Kidney epithelial cell (primary cell): ENCODE data around the gene ANO7. TPM values are rescaled to one million over a fixed set of nuclear protein-coding genes. Genes with fewer than 3 reads are reported as not detected.

Experiments
- DNase-seq: peaks from one replicate; pipeline ENCODE4 v3.0.0-alpha.2; 2010; ENCODE audit warnings: low read depth
- H3K27me3 ChIP-seq: 2 replicates; pipeline ENCODE4 v1.6.0; 2011; ENCODE audit warnings: low read length; ENCODE audit not compliant: control insufficient read depth, insufficient read depth
- H3K36me3 ChIP-seq: 2 replicates; pipeline ENCODE4 v1.5.1; 2011; ENCODE audit warnings: low read length; ENCODE audit not compliant: control insufficient read depth, insufficient read depth
- H3K4me3 ChIP-seq: 2 replicates; pipeline ENCODE4 v1.5.1; 2011; ENCODE audit warnings: low read depth, mild to moderate bottlenecking, control low read depth, low read length
- CTCF ChIP-seq: IDR thresholded peaks from 2 replicates; pipeline ENCODE4 v1.5.1; 2011; ENCODE audit warnings: mild to moderate bottlenecking, moderate library complexity, low read length, control low read depth, inconsistent platforms; ENCODE audit not compliant: insufficient read depth, poor library complexity, severe bottlenecking
- total RNA-seq: library from RNA; depleted of rRNA; stranded (reverse); fragments of >200 nt; gene quantifications from 2 replicates; pipeline ENCODE4 v1.2.3, GENCODE V29; 2015

ANO7 gene
- total RNA-seq, 1 donor from 2014 or later: 1.9 TPM

- DNase-seq: no peak
- TF ChIP-seq CTCF: no peak
- H3K27me3 ChIP-seq: no peaks in the 10 kb centered on the region
Measured at GRCh38 chr2:241234962-241235740, 46.7 kb downstream of the ANO7 start.

GRCh38 chr2:241235859-241236593 is 47.5 kb downstream of the ANO7 start:
- Histone ChIP-seq H3K4me3 (no peak overlapping the region), H3K27me3 (no peaks in the 10 kb centered on the region), H3K36me3 (peaks cover 13% of the 10 kb centered on the region)
- TF ChIP-seq CTCF: no peak
- DNase-seq: no peak

More at GRCh38 chr2:241234962-241235740, 46.7 kb downstream of the ANO7 start:
- no peak overlapping the region for H3K4me3 ChIP-seq
- peaks cover 10% of the 10 kb centered on the region for H3K36me3 ChIP-seq

GRCh38 chr2:241237047-241237446 is 48.6 kb downstream of the ANO7 start:
- no peak for DNase-seq
- Histone ChIP-seq H3K27me3 (no peaks in the 10 kb centered on the region), H3K4me3 (no peak overlapping the region), H3K36me3 (peaks cover 12% of the 10 kb centered on the region)
- TF ChIP-seq CTCF: no peak

- TF ChIP-seq CTCF: no peak
Measured at GRCh38 chr2:241237949-241238371, 49.5 kb downstream of the ANO7 start.

GRCh38 chr2:241238693-241239198 is 50.3 kb downstream of the ANO7 start:
- H3K27me3 ChIP-seq: no peaks in the 10 kb centered on the region
- no peak for DNase-seq
- H3K4me3 ChIP-seq: no peak overlapping the region
- peaks cover 14% of the 10 kb centered on the region for H3K36me3 ChIP-seq
- no peak for TF ChIP-seq CTCF

More at GRCh38 chr2:241237949-241238371, 49.5 kb downstream of the ANO7 start:
- Histone ChIP-seq H3K36me3 (peaks cover 16% of the 10 kb centered on the region), H3K27me3 (no peaks in the 10 kb centered on the region), H3K4me3 (no peak overlapping the region)
- DNase-seq: no peak
